ENCODE data around the gene YEATS2. TPM values are rescaled to one million over a fixed set of nuclear protein-coding genes. Genes with fewer than 3 reads are reported as not detected.

Gene YEATS2
- total RNA-seq, 4 donors from 2014 or later, result 26.7 to 45.0 (median 27.8) TPM

GRCh38 chr3:183814240-183814639 is 116.6 kb downstream of the YEATS2 start:
- no peak overlapping the region for H3K4me3 ChIP-seq
- DNase-seq (ENCODE audit: low spot score in 2 of 2), result no peak
- H3K4me1 ChIP-seq, result no peaks in the 10 kb centered on the region
- no peaks in the 10 kb centered on the region for H3K27me3 ChIP-seq
- peaks cover 3 to 81% (median 8%) of the 10 kb centered on the region in 3 donors for H3K36me3 ChIP-seq
- H3K27ac ChIP-seq, result no peak overlapping the region
- WGBS, 2 donors, result 91 to 95% methylated on average over 1 of the region's 1 CpG
- no peak for TF ChIP-seq EP300 (IDR thresholded peaks at IDR 0.05)
- no peak for TF ChIP-seq CTCF (IDR thresholded peaks at IDR 0.05)
- TF ChIP-seq POLR2A (IDR thresholded peaks at IDR 0.05), result no peak
- no peaks in the 10 kb centered on the region for H3K9me3 ChIP-seq

DNA sequence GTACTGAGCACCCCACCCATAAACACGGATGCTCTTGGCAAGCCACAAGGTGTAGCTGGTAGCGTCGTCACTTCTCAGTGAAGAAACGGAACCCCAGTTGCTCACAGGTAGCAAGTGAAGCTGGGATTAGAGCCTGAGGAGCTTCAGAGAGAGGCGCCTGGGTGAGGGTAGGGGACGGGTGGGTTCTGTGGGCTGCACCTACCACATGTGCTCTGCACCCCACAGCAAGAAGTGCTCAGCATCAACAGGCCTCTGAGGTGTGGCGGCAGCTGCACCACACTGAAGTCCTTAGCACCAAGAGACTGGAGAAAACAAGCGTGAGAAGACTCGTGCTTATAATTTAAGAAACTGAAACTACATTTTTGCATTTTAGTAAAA is 118.0 kb downstream of the YEATS2 start:
- Histone ChIP-seq H3K27me3 (no peaks in the 10 kb centered on the region), H3K4me1 (no peaks in the 10 kb centered on the region), H3K36me3 (peaks cover 0 to 70% (median 3%) of the 10 kb centered on the region in 3 donors), H3K27ac (no peak overlapping the region), H3K9me3 (no peaks in the 10 kb centered on the region), H3K4me3 (no peak overlapping the region)
- no peak for TF ChIP-seq POLR2A (IDR thresholded peaks at IDR 0.05)
- TF ChIP-seq EP300 (IDR thresholded peaks at IDR 0.05), result no peak
- no peak for TF ChIP-seq CTCF (IDR thresholded peaks at IDR 0.05)
- WGBS, 2 donors, result 79 to 80% methylated on average over 9 of the region's 9 CpGs
- no peak for DNase-seq (ENCODE audit: low spot score in 2 of 2)

DNA sequence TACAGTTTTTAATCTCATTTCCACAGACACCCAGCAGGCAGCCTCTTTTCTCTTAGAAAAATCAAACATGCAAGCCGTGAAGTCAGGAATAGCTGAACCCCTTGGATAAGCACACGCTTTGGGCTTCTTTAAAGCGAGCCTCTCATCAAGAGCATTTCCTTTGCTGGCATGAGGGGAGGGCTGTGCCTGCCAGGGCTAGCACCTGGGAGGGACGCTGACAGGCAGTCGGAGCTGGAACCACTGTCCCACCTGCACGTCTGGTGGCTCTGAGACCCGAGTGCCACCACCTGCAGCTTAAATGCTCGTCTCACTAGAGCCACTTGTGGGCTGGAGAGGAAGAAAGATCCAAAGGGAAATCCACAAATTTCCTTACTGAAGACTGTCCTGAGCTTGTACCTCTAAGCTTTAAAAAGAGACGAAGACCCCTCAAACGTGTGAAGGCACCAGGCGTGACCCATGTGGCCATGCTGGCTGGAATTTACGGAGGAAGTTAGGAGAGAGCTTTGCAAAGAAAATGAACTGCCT is 118.4 kb downstream of the YEATS2 start:
- no peaks in the 10 kb centered on the region for H3K27me3 ChIP-seq
- no peaks in the 10 kb centered on the region for H3K9me3 ChIP-seq
- H3K4me3 ChIP-seq, result no peak overlapping the region
- 79 to 80% methylated on average over 12 of the region's 12 CpGs for WGBS, 2 donors
- no peak for TF ChIP-seq POLR2A (IDR thresholded peaks at IDR 0.05)
- TF ChIP-seq CTCF (IDR thresholded peaks at IDR 0.05), result no peak
- TF ChIP-seq EP300 (IDR thresholded peaks at IDR 0.05), result no peak
- H3K36me3 ChIP-seq, result peaks cover 0 to 66% (median 0%) of the 10 kb centered on the region in 3 donors
- no peak for DNase-seq (ENCODE audit: low spot score in 2 of 2)
- H3K27ac ChIP-seq, result no peak overlapping the region
- no peaks in the 10 kb centered on the region for H3K4me1 ChIP-seq

GRCh38 chr3:183816681-183817510 is 119.3 kb downstream of the YEATS2 start:
- 85% methylated on average over 11 to 20 of the region's 20 CpGs for WGBS, 2 donors
- Histone ChIP-seq H3K4me3 (no peak overlapping the region), H3K9me3 (no peaks in the 10 kb centered on the region), H3K27me3 (no peaks in the 10 kb centered on the region), H3K36me3 (peaks cover 0 to 57% (median 0%) of the 10 kb centered on the region in 3 donors), H3K27ac (no peak overlapping the region), H3K4me1 (no peaks in the 10 kb centered on the region)
- no peak for TF ChIP-seq POLR2A (IDR thresholded peaks at IDR 0.05)
- no peak for DNase-seq (ENCODE audit: low spot score in 2 of 2)

DNA sequence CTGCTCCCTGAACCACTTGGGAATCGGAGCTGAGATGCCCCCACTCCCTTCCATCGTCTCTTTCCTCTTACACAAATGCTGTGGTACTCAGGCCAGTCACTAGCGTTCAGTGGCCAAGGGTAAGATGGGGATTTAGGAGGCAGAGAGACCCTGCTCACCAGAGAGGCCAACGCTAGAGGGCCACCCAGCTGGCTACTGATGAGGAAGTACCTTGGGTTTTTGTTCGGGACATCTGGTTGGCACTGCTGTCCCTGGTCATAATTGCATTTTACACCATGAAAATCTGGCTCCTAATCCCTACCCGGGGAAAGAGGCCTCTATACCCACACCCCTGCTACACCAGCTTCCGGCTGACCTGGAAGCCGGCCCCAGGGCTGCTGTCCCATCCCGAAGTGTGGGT is 120.0 kb downstream of the YEATS2 start:
- no peaks in the 10 kb centered on the region for H3K27me3 ChIP-seq
- no peak overlapping the region for H3K4me3 ChIP-seq
- no peaks in the 10 kb centered on the region for H3K9me3 ChIP-seq
- no peak overlapping the region for H3K27ac ChIP-seq
- peaks cover 0 to 52% (median 0%) of the 10 kb centered on the region in 3 donors for H3K36me3 ChIP-seq
- no peak for DNase-seq (ENCODE audit: low spot score in 2 of 2)
- H3K4me1 ChIP-seq, result no peaks in the 10 kb centered on the region
- TF ChIP-seq CTCF (IDR thresholded peaks at IDR 0.05) (no peak), EP300 (IDR thresholded peaks at IDR 0.05) (no peak), POLR2A (IDR thresholded peaks at IDR 0.05) (no peak)
- 94 to 95% methylated on average over 9 of the region's 9 CpGs for WGBS, 2 donors
